ENCODE results near the gene PDGFD.

The PDGFD gene

DNA sequence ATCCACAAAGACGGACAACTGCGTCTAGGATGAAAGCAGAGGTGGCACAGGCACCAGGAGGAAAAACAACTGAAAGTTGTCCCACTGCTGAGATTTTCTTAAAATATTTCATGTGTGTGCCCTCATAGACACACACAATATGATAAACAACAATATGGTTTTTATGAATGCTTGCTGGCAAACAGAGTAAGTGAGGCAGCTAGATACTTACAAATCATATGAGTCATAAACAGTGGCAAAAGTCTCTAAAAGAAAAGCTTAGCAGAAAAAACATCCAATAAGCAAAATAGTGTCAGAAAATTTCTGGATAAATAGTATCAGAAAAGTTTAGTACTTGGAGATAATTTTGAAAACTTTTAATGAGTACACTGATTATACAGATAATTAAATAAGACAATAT lies 228.7 kb downstream of the PDGFD start:
- no peak for DNase-seq (ENCODE audit: extremely low spot score)
- CTCF ChIA-PET, result no interaction called here
- POLR2A ChIA-PET, result no interaction called here
- TF ChIP-seq FOXM1 (IDR thresholded peaks at IDR 0.05; ENCODE audit: borderline replicate concordance) (no peak), HDGF (IDR thresholded peaks at IDR 0.05; ENCODE audit: borderline replicate concordance) (no peak), FOXK2 (IDR thresholded peaks at IDR 0.05) (no peak), NFRKB (IDR thresholded peaks at IDR 0.05) (no peak), L3MBTL2 (conservative IDR thresholded peaks at IDR 0.05) (no peak), CTBP1 (IDR thresholded peaks at IDR 0.05; ENCODE audit: borderline replicate concordance) (no peak), LEF1 (IDR thresholded peaks at IDR 0.05; ENCODE audit: borderline replicate concordance) (no peak), SP1 (IDR thresholded peaks at IDR 0.05) (no peak), SUZ12 (IDR thresholded peaks at IDR 0.05) (no peak)
- TF ChIP-seq, protein P1, sequence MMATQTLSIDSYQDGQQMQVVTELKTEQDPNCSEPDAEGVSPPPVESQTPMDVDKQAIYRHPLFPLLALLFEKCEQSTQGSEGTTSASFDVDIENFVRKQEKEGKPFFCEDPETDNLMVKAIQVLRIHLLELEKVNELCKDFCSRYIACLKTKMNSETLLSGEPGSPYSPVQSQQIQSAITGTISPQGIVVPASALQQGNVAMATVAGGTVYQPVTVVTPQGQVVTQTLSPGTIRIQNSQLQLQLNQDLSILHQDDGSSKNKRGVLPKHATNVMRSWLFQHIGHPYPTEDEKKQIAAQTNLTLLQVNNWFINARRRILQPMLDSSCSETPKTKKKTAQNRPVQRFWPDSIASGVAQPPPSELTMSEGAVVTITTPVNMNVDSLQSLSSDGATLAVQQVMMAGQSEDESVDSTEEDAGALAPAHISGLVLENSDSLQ (IDR thresholded peaks at IDR 0.05), result no peak

DNA sequence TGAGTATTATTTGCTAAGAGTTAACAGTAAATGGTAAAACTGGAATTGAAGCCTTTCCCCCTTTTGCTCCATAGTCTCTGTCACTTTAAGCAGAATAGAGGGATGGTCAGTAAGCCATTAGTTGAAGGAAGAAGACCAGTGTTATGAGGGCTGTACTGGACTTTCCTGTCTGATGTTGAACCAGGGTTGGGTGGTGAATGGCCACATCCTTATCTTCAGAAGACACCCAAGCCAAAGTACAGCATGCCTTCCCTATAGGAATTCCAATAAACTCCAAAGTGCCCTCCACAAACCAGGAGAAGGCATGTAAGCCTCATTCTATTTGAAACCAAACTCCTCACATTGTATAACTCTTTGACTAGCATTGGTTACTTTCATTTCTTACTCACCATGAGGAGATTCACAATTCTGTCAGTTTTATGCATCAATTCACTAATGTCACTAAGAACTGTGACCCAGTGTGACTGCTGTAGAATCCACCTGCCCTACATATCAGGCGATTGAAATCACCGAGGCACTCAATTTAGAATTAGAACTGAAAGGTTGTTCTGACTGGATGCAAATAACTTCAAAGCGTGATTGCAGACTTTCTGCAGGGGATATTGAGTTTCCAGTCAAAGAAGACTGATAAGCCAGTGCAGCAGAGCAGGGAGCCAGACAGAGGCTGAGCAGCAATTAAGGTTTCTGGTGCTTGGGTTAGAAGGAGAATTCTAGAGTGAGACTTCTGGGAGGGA lies 234.6 kb downstream of the PDGFD start:
- DNase-seq (ENCODE audit: extremely low spot score), result no peak
- TF ChIP-seq TARDBP (IDR thresholded peaks at IDR 0.05), result no peak
- TF ChIP-seq SP1 (IDR thresholded peaks at IDR 0.05), result no peak
- TF ChIP-seq ELF4 (IDR thresholded peaks at IDR 0.05), result no peak
- POLR2A ChIA-PET, result no interaction called here
- CTCF ChIA-PET, result no interaction called here

DNA sequence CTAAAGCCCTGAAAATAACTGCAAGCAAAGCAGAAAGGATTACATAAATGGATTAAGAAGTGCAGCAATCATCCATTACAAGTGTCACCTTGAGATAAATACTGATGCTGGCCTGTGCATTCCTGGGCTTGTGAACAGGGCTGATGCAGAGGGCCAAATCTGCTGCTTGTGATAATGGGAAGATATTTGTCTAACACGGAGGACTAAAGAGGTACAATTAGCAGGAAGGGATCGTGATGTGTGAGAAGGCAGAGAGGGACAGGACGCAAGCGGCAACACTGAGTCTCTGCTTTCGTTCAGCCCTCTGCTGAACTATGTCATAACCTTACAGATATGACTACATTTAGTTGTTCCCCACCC lies 235.2 kb downstream of the PDGFD start:
- DNase-seq (ENCODE audit: extremely low spot score), result no peak
- POLR2A ChIA-PET, result no interaction called here
- no peak for TF ChIP-seq LEF1 (IDR thresholded peaks at IDR 0.05; ENCODE audit: borderline replicate concordance)
- no peak for TF ChIP-seq CTBP1 (IDR thresholded peaks at IDR 0.05; ENCODE audit: borderline replicate concordance)
- TF ChIP-seq SUZ12 (IDR thresholded peaks at IDR 0.05), result no peak
- TF ChIP-seq SP1 (IDR thresholded peaks at IDR 0.05), result no peak
- TF ChIP-seq, protein P1 (IDR thresholded peaks at IDR 0.05), result no peak
- no peak for TF ChIP-seq ARNT (IDR thresholded peaks at IDR 0.05)
- TF ChIP-seq FOXA1 (IDR thresholded peaks at IDR 0.05), result no peak
- TF ChIP-seq BHLHE40 (IDR thresholded peaks at IDR 0.05; ENCODE audit: borderline replicate concordance), result no peak
- TF ChIP-seq NFRKB (IDR thresholded peaks at IDR 0.05), result no peak
- CTCF ChIA-PET, result no interaction called here

DNA sequence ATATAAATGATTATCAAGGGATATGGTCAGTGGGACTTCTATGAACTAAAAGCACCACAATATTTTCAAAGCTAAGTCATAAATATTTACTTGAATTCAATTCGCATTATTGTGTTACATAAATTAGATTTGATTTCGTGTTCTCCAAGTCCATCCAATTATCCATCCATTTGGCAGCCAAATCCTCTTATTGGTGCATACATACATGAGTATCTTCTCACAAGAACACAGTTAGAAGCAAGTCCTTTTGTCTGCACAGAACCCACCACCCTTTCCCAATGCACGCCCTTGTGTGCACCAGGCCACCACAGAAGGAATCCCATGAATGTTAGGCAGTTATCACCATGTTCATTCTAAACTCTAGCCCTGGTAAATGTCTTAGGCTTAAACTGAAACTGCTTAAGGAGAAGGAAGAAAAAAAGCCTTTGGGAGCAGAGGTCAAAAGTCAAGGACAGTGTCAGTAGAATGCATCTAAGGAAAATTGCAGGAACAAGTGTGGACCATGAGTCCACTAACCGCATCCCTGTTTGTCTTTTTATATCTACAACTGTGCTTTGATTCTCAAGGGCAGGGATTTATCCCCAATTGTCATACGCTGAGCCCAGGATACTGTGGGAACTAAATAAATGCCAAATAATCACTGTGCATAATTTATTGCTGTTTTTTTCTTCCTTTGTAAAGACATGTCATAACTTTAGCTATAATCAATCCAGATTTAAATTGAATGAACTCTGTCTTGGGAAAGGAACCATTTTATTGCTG lies 235.7 kb downstream of the PDGFD start:
- ChIA-PET POLR2A (no interaction called here), CTCF (interaction anchor here (0.6 kb wide), 1 partner anchor 330 kb away, joined by 4 read pairs; no protein-coding TSS in a partner anchor)
- DNase-seq (ENCODE audit: extremely low spot score), result no peak
- no peak for TF ChIP-seq L3MBTL2 (conservative IDR thresholded peaks at IDR 0.05)
- TF ChIP-seq ZNF384 (IDR thresholded peaks at IDR 0.05), result no peak
- no peak for TF ChIP-seq ARNT (IDR thresholded peaks at IDR 0.05)

DNA sequence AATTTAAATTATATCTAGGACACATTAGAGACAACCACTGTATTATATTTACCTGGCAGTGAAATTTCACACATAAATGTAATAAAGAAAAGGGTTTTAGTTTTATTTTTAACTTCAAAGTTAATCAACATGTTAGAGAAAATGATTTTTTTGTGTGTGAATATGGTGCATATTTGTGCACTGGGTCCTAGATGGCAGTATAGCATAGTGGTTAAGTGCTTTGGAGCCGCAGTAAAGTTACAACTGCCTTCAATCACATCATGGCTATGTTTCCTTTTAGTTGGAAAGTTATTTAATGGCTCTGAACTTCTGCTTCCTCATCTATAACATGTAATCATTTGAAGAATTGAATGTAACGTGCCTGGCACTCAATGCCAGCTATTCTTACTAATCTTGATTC lies 236.4 kb downstream of the PDGFD start:
- POLR2A ChIA-PET, result no interaction called here
- CTCF ChIA-PET, result interaction anchor here (0.6 kb wide), 1 partner anchor 330 kb away, joined by 4 read pairs; no protein-coding TSS in a partner anchor
- TF ChIP-seq FOXM1 (IDR thresholded peaks at IDR 0.05; ENCODE audit: borderline replicate concordance) (no peak), ARNT (IDR thresholded peaks at IDR 0.05) (no peak), FOXA1 (IDR thresholded peaks at IDR 0.05) (no peak), CTBP1 (IDR thresholded peaks at IDR 0.05; ENCODE audit: borderline replicate concordance) (no peak), FOXK2 (IDR thresholded peaks at IDR 0.05) (no peak), BHLHE40 (IDR thresholded peaks at IDR 0.05; ENCODE audit: borderline replicate concordance) (no peak), L3MBTL2 (conservative IDR thresholded peaks at IDR 0.05) (no peak), LEF1 (IDR thresholded peaks at IDR 0.05; ENCODE audit: borderline replicate concordance) (no peak), HDGF (IDR thresholded peaks at IDR 0.05; ENCODE audit: borderline replicate concordance) (no peak), SP1 (IDR thresholded peaks at IDR 0.05) (no peak), ELF4 (IDR thresholded peaks at IDR 0.05) (no peak), ZNF384 (IDR thresholded peaks at IDR 0.05) (no peak), NFRKB (IDR thresholded peaks at IDR 0.05) (no peak), SUZ12 (IDR thresholded peaks at IDR 0.05) (no peak)
- no peak for DNase-seq (ENCODE audit: extremely low spot score)

DNA sequence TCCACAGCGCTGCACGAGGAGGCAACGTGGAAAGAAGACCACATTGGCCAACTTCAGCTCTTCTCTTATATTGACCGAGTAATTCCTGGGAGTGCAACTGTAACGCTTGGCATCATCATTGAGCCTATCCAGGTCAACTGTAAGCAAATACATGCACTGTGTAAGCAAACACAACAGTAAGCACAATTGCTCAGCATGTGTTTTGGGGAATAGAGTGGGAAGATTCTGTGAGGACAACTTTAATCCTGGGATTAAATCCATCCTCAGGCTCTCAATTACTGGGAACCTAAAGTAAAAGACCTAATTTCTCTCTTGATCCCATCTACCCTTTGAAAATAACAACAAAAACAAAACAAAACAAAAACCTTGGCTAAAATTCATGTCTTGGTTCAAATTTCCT lies 237.0 kb downstream of the PDGFD start:
- POLR2A ChIA-PET, result no interaction called here
- CTCF ChIA-PET, result no interaction called here

More for the DNA sequence above, 237.0 kb downstream of the PDGFD start:
- TF ChIP-seq NFRKB (IDR thresholded peaks at IDR 0.05) (no peak), ARNT (IDR thresholded peaks at IDR 0.05) (no peak), ELF4 (IDR thresholded peaks at IDR 0.05) (no peak), FOXK2 (IDR thresholded peaks at IDR 0.05) (no peak), FOXM1 (IDR thresholded peaks at IDR 0.05; ENCODE audit: borderline replicate concordance) (no peak), SP1 (IDR thresholded peaks at IDR 0.05) (no peak), TARDBP (IDR thresholded peaks at IDR 0.05) (no peak), LEF1 (IDR thresholded peaks at IDR 0.05; ENCODE audit: borderline replicate concordance) (no peak), FOXA1 (IDR thresholded peaks at IDR 0.05) (no peak), SUZ12 (IDR thresholded peaks at IDR 0.05) (no peak), BHLHE40 (IDR thresholded peaks at IDR 0.05; ENCODE audit: borderline replicate concordance) (no peak), ZNF384 (IDR thresholded peaks at IDR 0.05) (no peak), HDGF (IDR thresholded peaks at IDR 0.05; ENCODE audit: borderline replicate concordance) (no peak), CTBP1 (IDR thresholded peaks at IDR 0.05; ENCODE audit: borderline replicate concordance) (no peak), L3MBTL2 (conservative IDR thresholded peaks at IDR 0.05) (no peak)
- TF ChIP-seq, protein P1 (IDR thresholded peaks at IDR 0.05), result no peak
- DNase-seq (ENCODE audit: extremely low spot score), result no peak
